OCI-LY7 (cell line): ENCODE measurements around the gene DDX28. TPM values are rescaled to one million over a fixed set of nuclear protein-coding genes. Genes with fewer than 3 reads are reported as not detected.

ENCODE experiments used
- BruUV-seq: library from RNA; stranded (reverse); fragments of 400-500 nt; replicated peaks from 2 replicates; lab custom pipeline; 2021; lab: Mats Ljungman, UMichigan
- CTCF ChIA-PET: fragments of 300-600 bp; sonication (Branson Sonifier 250); formaldehyde crosslinking; loops from one replicate; lab custom pipeline; 2022; ENCODE audit warnings: antibody characterized with exemption; ENCODE audit not compliant: unreplicated experiment; lab: Charles Lee
- POLR2A ChIA-PET: fragments of 300-600 bp; sonication (Branson Sonifier 250); formaldehyde crosslinking; loops from one replicate; lab custom pipeline; 2022; ENCODE audit warnings: antibody characterized with exemption; lab: Charles Lee
- DNase-seq: peaks from one replicate; pipeline ENCODE4 v3.0.0-alpha.2; 2015; ENCODE audit warnings: low spot score
- H2AFZ ChIP-seq: fragments of 200-600 bp; sonication (generic), shearing (Covaris generic); 2 replicates; pipeline ENCODE4 v1.6.1; 2014; ENCODE audit warnings: mild to moderate bottlenecking, antibody characterized with exemption, low read length, moderate library complexity
- H3K27ac ChIP-seq: fragments of 200-600 bp; sonication (generic); 2 replicates; pipeline ENCODE4 v1.5.1; 2014; ENCODE audit warnings: mixed run types, low read depth, mild to moderate bottlenecking, moderate library complexity, low read length, inconsistent platforms; ENCODE audit not compliant: poor library complexity, severe bottlenecking
- H3K36me3 ChIP-seq: fragments of 200-600 bp; sonication (generic); 2 replicates; pipeline ENCODE4 v1.6.1; 2014; ENCODE audit warnings: mild to moderate bottlenecking, antibody characterized with exemption, low read length, moderate library complexity, mixed read lengths; ENCODE audit not compliant: insufficient read depth
- H3K4me1 ChIP-seq: fragments of 200-600 bp; sonication (generic); 2 replicates; pipeline ENCODE4 v1.5.1; 2014; ENCODE audit warnings: mild to moderate bottlenecking, low read length; ENCODE audit not compliant: insufficient read depth, poor library complexity, severe bottlenecking
- H3K4me2 ChIP-seq: fragments of 200-600 bp; sonication (generic); 2 replicates; pipeline ENCODE4 v1.6.1; 2014; ENCODE audit warnings: mild to moderate bottlenecking, low read length
- H3K4me3 ChIP-seq: fragments of 200-600 bp; sonication (generic); 2 replicates; pipeline ENCODE4 v1.5.1; 2014; ENCODE audit warnings: mild to moderate bottlenecking, low read depth, low read length; ENCODE audit not compliant: poor library complexity, severe bottlenecking
- H3K79me2 ChIP-seq: fragments of 200-600 bp; sonication (generic); 2 replicates; pipeline ENCODE4 v1.6.1; 2016; ENCODE audit warnings: low read depth, mild to moderate bottlenecking, low read length, moderate library complexity, mixed read lengths; ENCODE audit not compliant: insufficient read depth
- H3K9me2 ChIP-seq: fragments of 200-600 bp; sonication (generic); 2 replicates; pipeline ENCODE4 v1.6.1; 2016; ENCODE audit warnings: mild to moderate bottlenecking, low read length, mixed read lengths; ENCODE audit not compliant: insufficient read depth
- H3K9me3 ChIP-seq: fragments of 200-600 bp; sonication (generic); 2 replicates; pipeline ENCODE4 v1.6.1; 2014; ENCODE audit warnings: mild to moderate bottlenecking, mixed run types, low read length, mixed read lengths
- H4K20me1 ChIP-seq: fragments of 200-600 bp; sonication (generic); 2 replicates; pipeline ENCODE4 v1.6.1; 2014; ENCODE audit warnings: mild to moderate bottlenecking, antibody characterized with exemption, low read length, moderate library complexity, mixed read lengths; ENCODE audit not compliant: insufficient read depth
- EZH2phosphoT487 ChIP-seq: fragments of 200-600 bp; sonication (generic); IDR thresholded peaks from 2 replicates; pipeline ENCODE4 v1.6.1; 2018; ENCODE audit warnings: low read depth, borderline replicate concordance, mild to moderate bottlenecking, mixed run types, antibody characterized with exemption, low read length, moderate library complexity, mixed read lengths
- intact Hi-C: fragments of 100-400 bp; cut with micrococcal nuclease; formaldehyde crosslinking; loops from one replicate; pipeline ENCODE4 v1.10.0; 2022; ENCODE audit not compliant: unreplicated experiment
- total RNA-seq, 2 experiments: library from RNA; depleted of rRNA in 1 of 2; stranded (reverse); fragments of >200 nt in 1 of 2; shearing (Covaris generic) in 1 of 2; gene quantifications; 2 replicates each; pipeline ENCODE4 v1.2.3, GENCODE V29; 2014 to 2022
- TF ChIP-seq, protein P1 (sequence below): fragments of 200-600 bp; sonication (generic); conservative IDR thresholded peaks from 2 replicates; pipeline ENCODE4 v1.5.1; 2014; ENCODE audit warnings: mild to moderate bottlenecking, antibody characterized with exemption, low read length, moderate library complexity, mixed read lengths

DDX28 gene
- total RNA-seq, 2 experiments from 2014 or later: 18.1 to 31.4 TPM

DNA sequence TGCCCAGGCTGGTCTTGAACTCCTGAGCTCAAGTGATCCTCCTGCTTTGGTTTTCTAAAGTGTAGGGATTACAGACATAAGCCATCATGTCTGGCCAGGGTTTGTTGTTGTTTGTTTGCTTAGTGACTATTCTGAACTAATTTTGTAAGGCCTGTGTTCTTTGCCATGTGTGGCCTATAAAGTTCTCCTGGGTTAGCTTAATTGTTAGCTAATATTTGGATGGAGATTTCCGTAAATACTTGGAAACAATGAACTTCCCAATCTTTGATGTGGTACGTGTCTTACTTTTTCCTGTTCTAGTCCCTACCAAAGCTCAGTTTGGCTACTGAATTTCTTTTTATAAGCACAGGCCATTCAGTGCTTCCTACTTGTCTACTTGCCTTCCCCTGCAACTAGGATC is 25.0 kb upstream of the DDX28 start:
- Histone ChIP-seq H3K27ac (no peak overlapping the region), H2AFZ (no peak overlapping the region), H3K79me2 (no peaks in the 10 kb centered on the region), H3K4me1 (no peaks in the 10 kb centered on the region), H3K9me3 (no peaks in the 10 kb centered on the region), H4K20me1 (no peaks in the 10 kb centered on the region), H3K4me3 (no peak overlapping the region), H3K9me2 (no peaks in the 10 kb centered on the region), H3K36me3 (peaks cover 58% of the 10 kb centered on the region), H3K4me2 (no peak overlapping the region)
- ChIA-PET CTCF (no interaction called here), POLR2A (interaction anchor here (0.5 kb wide), 1 partner anchor 17 kb away, joined by 3 read pairs; no protein-coding TSS in a partner anchor)
- no peak for TF ChIP-seq EZH2phosphoT487
- TF ChIP-seq, protein P1, sequence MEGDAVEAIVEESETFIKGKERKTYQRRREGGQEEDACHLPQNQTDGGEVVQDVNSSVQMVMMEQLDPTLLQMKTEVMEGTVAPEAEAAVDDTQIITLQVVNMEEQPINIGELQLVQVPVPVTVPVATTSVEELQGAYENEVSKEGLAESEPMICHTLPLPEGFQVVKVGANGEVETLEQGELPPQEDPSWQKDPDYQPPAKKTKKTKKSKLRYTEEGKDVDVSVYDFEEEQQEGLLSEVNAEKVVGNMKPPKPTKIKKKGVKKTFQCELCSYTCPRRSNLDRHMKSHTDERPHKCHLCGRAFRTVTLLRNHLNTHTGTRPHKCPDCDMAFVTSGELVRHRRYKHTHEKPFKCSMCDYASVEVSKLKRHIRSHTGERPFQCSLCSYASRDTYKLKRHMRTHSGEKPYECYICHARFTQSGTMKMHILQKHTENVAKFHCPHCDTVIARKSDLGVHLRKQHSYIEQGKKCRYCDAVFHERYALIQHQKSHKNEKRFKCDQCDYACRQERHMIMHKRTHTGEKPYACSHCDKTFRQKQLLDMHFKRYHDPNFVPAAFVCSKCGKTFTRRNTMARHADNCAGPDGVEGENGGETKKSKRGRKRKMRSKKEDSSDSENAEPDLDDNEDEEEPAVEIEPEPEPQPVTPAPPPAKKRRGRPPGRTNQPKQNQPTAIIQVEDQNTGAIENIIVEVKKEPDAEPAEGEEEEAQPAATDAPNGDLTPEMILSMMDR: no peak
- intact Hi-C loops: loop anchor here (10.0 kb wide), 1 partner anchor 373 kb away; no protein-coding TSS in a partner anchor
- BruUV-seq: no TSS peak
- DNase-seq: no peak

DNA sequence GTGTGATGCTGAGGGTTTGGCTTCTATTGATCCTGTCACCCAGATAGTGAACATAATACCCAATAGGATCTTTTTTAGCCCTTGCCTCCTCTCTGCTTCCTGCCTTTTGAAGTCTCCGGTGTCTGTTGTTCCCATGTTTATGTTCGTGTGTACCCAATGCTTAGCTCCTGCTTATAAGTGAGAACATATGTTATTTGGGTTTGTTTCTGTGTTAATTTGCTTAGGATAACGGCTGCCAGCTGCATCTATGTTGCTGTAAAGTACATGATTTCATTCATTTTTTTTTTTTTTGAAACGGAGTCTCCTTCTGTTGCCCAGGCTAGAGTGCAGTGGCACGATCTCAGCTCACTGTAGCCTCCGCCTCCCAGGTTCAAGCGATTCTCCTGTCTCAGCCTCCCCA is 23.1 kb upstream of the DDX28 start:
- no peak for TF ChIP-seq EZH2phosphoT487
- TF ChIP-seq, protein P1: no peak
- ChIA-PET CTCF (no interaction called here), POLR2A (interaction anchor here (0.8 kb wide), 1 partner anchor 152 kb away, joined by 3 read pairs; no protein-coding TSS in a partner anchor)
- no TSS peak for BruUV-seq
- H3K4me3 ChIP-seq: no peak overlapping the region
- no peaks in the 10 kb centered on the region for H3K9me3 ChIP-seq
- H3K36me3 ChIP-seq: peaks cover 56% of the 10 kb centered on the region
- H4K20me1 ChIP-seq: 0 out of 2 replicates have a peak, but pooled peaks cover 2% of the 10 kb centered on the region
- H3K9me2 ChIP-seq: no peaks in the 10 kb centered on the region
- H3K4me2 ChIP-seq: no peak overlapping the region
- H3K79me2 ChIP-seq: no peaks in the 10 kb centered on the region
- no peak for DNase-seq
- no peak overlapping the region for H3K27ac ChIP-seq
- H2AFZ ChIP-seq: no peak overlapping the region
- intact Hi-C loops: loop anchor here (10.0 kb wide), 1 partner anchor 371 kb away; no protein-coding TSS in a partner anchor
- no peaks in the 10 kb centered on the region for H3K4me1 ChIP-seq

DNA sequence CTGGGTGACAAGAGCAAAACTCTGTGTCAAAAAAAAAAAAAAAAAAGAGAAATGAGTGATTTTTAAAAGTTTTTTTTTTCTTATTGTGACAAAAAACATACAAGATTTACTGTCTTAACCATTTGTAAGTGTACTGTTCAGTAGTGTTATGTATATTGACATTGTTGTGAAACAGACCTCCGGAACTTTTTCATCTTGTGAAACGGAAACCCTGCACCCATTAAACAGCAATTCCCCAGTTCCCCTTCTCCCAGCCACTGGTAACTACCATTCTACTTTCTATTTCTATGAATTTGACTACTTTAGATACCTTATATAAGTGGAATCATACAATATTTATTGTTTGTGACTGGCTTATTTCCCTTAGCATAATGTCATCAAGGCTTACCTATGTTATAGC is 18.8 kb upstream of the DDX28 start:
- H2AFZ ChIP-seq: no peak overlapping the region
- H3K4me1 ChIP-seq: peaks cover 35% of the 10 kb centered on the region
- no peak for DNase-seq
- H4K20me1 ChIP-seq: 0 out of 2 replicates have a peak, but pooled peaks cover 4% of the 10 kb centered on the region
- ChIA-PET CTCF (no interaction called here), POLR2A (interaction anchor here (0.6 to 1.3 kb wide), 3 partner anchors 15 to 225 kb away, joined by 3 to 4 read pairs (median 3); no protein-coding TSS in a partner anchor)
- TF ChIP-seq EZH2phosphoT487: no peak
- TF ChIP-seq, protein P1: no peak
- H3K4me3 ChIP-seq: no peak overlapping the region
- BruUV-seq: no TSS peak
- H3K79me2 ChIP-seq: no peaks in the 10 kb centered on the region
- H3K9me3 ChIP-seq: no peaks in the 10 kb centered on the region
- H3K9me2 ChIP-seq: no peaks in the 10 kb centered on the region
- intact Hi-C loops: loop anchor here (2.0 to 10.0 kb wide), 3 partner anchors 73 to 367 kb away; partner anchors contain the start of genes PSMB10 and SLC12A4
- H3K27ac ChIP-seq: no peak overlapping the region
- H3K36me3 ChIP-seq: peaks cover 31% of the 10 kb centered on the region
- H3K4me2 ChIP-seq: no peak overlapping the region
